Ishikawa (cell line): ENCODE data around the gene NOD2.

Source experiments
- CEBPB ChIP-seq: IDR thresholded peaks from 2 replicates; pipeline ENCODE4 v1.6.1; 2012
- CREB1 ChIP-seq: IDR thresholded peaks from 2 replicates; pipeline ENCODE4 v1.6.1; 2012; ENCODE audit warnings: low read depth
- EGR1 ChIP-seq: IDR thresholded peaks from 2 replicates; pipeline ENCODE4 v1.6.1; 2012
- EP300 ChIP-seq: IDR thresholded peaks from 2 replicates; pipeline ENCODE4 v1.6.1; 2012; ENCODE audit warnings: borderline replicate concordance
- FOXM1 ChIP-seq: IDR thresholded peaks from 2 replicates; pipeline ENCODE4 v1.6.1; 2012; ENCODE audit warnings: low read depth, borderline replicate concordance
- MAX ChIP-seq: IDR thresholded peaks from 2 replicates; pipeline ENCODE4 v1.6.1; 2012
- NFIC ChIP-seq: IDR thresholded peaks from 2 replicates; pipeline ENCODE4 v1.6.1; 2012
- RAD21 ChIP-seq: IDR thresholded peaks from 2 replicates; pipeline ENCODE4 v1.6.1; 2012; ENCODE audit warnings: low read depth
- REST ChIP-seq: IDR thresholded peaks from 2 replicates; pipeline ENCODE4 v1.6.1; 2012; ENCODE audit warnings: low read depth, mild to moderate bottlenecking
- TAF1 ChIP-seq: IDR thresholded peaks from 2 replicates; pipeline ENCODE4 v1.6.1; 2012; ENCODE audit warnings: low read depth, mild to moderate bottlenecking
- TCF12 ChIP-seq: IDR thresholded peaks from 2 replicates; pipeline ENCODE4 v1.6.1; 2012; ENCODE audit warnings: low read depth
- TEAD4 ChIP-seq: IDR thresholded peaks from 2 replicates; pipeline ENCODE4 v1.6.1; 2012
- USF1 ChIP-seq: IDR thresholded peaks from 2 replicates; pipeline ENCODE4 v1.6.1; 2012
- YY1 ChIP-seq: IDR thresholded peaks from 2 replicates; pipeline ENCODE4 v1.6.1; 2012; ENCODE audit warnings: low read depth

The NOD2 gene

GRCh38 chr16:50731130-50731988 lies 38.0 kb downstream of the NOD2 start:
- TF ChIP-seq YY1 (no peak), REST (no peak), FOXM1 (no peak), CEBPB (no peak), TCF12 (no peak), MAX (no peak), CREB1 (no peak), RAD21 (no peak), TAF1 (no peak), EP300 (no peak), TEAD4 (no peak)

GRCh38 chr16:50731989-50732832 lies 38.8 kb downstream of the NOD2 start:
- TF ChIP-seq REST, result no peak
- no peak for TF ChIP-seq TCF12
- no peak for TF ChIP-seq FOXM1
- TF ChIP-seq NFIC, result no peak
- no peak for TF ChIP-seq EGR1
- no peak for TF ChIP-seq YY1

GRCh38 chr16:50733468-50733867 lies 40.1 kb downstream of the NOD2 start:
- TF ChIP-seq TAF1 (no peak), EGR1 (no peak), FOXM1 (no peak)

- no peak for TF ChIP-seq YY1
- TF ChIP-seq TAF1, result no peak
- TF ChIP-seq EP300, result no peak
- no peak for TF ChIP-seq CEBPB
- no peak for TF ChIP-seq FOXM1
- TF ChIP-seq EGR1, result no peak
- TF ChIP-seq RAD21, result no peak
- TF ChIP-seq USF1, result no peak
- TF ChIP-seq CREB1, result no peak
Observed at GRCh38 chr16:50735629-50736122, 42.3 kb downstream of the NOD2 start.

- TF ChIP-seq TCF12, result no peak
- TF ChIP-seq EGR1, result no peak
- TF ChIP-seq CEBPB, result no peak
- no peak for TF ChIP-seq TEAD4
- TF ChIP-seq CREB1, result no peak
- no peak for TF ChIP-seq USF1
- no peak for TF ChIP-seq REST
- no peak for TF ChIP-seq EP300
- TF ChIP-seq NFIC, result no peak
- TF ChIP-seq TAF1, result no peak
- TF ChIP-seq MAX, result no peak
- no peak for TF ChIP-seq RAD21
Observed at GRCh38 chr16:50736448-50736847, 43.0 kb downstream of the NOD2 start.
